NCI-H345 (cell line): Measurements from ENCODE around the gene RABL3.
"Not testable (repeated sequence)": the region's sequence is repeated elsewhere in the genome, so short reads cannot be mapped to it uniquely, and the experiment has no call there.

Source experiments
- DNase-seq: peaks from one replicate; lab custom pipeline; 2025; lab: John Stamatoyannopoulos, UW

RABL3 gene

GRCh38 chr3:120743556-120744195 is 1.4 kb upstream of the RABL3 start:
- DNase-seq = no peak

- no peak for DNase-seq
Observed at GRCh38 chr3:120742849-120743365, 591 bp upstream of the RABL3 start.

DNA sequence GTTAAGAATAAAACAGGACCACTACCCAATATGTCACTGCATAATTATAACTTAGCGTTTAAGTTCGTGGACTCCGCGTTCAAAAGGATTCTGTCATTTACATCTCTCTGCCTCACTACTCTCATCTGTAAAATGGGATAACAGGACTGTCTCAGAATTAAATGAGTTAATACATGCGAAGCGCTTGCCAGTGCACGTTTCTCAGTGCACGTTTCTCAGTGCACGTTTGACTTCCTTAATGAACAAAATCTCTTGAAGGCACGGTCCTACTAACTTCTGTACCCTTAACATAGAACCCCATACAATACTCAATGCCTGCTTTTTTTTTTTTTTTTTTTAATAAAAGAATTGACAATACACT is 499 bp downstream of the RABL3 start:
- DNase-seq = no peak

DNA sequence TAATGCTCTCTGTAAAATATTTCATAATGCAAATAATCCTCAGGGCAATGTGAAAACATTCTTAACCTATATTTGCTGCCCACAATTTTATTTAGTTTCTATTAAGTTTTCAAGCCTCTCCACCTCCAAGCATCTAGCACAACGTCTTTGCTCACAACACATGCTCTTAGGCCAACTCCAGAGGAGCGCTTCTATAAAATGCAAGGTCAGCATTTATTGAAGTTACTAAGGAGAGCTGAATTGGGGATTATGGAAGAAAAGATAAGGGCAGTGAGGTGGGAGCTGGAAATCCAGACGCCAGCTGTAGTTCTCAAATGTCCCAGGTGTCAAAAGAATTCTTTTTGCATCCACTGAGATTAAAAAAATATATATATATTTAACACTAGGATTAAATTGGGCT is 996 bp downstream of the RABL3 start:
- no peak for DNase-seq

- not testable (repeated sequence) for DNase-seq
Observed at GRCh38 chr3:120738006-120738405, 4.3 kb downstream of the RABL3 start.

- no peak for DNase-seq
Observed at GRCh38 chr3:120730576-120731542, 11.5 kb downstream of the RABL3 start.

DNA sequence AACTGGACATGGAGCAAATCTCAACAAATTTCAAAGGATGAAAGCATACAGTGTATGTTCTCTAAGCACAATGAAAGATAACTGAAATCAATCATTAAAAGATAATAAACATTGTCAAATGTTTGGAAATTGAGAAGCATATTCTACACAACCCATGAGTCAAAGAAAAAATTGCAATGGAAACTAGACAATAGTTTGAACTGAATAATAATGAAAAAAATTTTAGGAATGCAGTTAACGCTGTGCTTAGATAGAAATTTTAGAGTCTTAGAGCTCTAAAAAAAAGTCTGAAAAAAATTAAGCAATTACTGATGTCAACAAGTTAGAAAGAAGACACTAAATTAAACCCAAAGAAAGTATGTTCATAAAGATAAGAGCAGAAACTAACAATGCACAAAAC is 15.5 kb downstream of the RABL3 start:
- DNase-seq = no peak

GRCh38 chr3:120719167-120719834 is 23.0 kb downstream of the RABL3 start:
- DNase-seq = not testable (repeated sequence)

- no peak for DNase-seq
Observed at GRCh38 chr3:120713262-120713661, 29.1 kb downstream of the RABL3 start.

- no peak for DNase-seq
Observed at GRCh38 chr3:120710369-120710768, 31.9 kb downstream of the RABL3 start.

DNA sequence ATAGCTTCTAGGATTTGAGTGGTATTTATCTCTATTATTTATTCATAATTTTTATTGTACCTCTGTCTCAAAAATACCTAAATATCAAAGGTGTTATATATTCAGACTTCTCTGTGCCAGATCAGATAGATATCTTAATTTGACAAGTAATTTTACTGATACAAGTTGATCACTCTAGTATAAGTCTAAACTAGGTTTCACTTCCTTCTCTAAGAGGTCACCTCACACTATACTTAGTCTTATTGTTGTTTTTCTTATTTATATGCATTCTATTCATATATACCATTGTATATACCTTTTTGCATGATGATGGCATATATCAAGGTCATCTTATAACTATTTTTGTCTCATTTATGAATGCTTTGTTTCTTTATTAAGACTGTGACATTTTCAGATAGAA is 33.9 kb downstream of the RABL3 start:
- no peak for DNase-seq

DNA sequence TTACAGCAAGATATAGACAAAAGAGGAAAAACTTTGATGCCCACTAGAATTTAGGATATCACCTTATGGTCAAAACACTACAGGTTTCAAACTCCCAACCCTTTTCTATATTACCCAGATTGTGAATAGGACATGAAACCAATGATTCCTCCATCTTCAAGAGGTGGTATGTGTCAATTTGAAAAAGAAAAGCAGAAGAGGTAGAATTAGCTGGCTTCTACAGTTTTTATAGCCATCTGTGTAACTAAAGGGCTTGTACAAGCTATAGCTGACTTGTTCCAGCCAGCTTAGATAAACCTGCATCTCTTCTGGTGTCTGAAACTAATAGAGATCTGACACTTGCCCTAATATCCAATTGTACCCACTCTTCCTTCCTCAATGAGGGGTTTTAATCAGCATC is 35.4 kb downstream of the RABL3 start:
- DNase-seq = no peak

- no peak for DNase-seq
Observed at GRCh38 chr3:120705884-120706582, 36.3 kb downstream of the RABL3 start.

GRCh38 chr3:120699333-120699732 is 43.0 kb downstream of the RABL3 start:
- no peak for DNase-seq

DNA sequence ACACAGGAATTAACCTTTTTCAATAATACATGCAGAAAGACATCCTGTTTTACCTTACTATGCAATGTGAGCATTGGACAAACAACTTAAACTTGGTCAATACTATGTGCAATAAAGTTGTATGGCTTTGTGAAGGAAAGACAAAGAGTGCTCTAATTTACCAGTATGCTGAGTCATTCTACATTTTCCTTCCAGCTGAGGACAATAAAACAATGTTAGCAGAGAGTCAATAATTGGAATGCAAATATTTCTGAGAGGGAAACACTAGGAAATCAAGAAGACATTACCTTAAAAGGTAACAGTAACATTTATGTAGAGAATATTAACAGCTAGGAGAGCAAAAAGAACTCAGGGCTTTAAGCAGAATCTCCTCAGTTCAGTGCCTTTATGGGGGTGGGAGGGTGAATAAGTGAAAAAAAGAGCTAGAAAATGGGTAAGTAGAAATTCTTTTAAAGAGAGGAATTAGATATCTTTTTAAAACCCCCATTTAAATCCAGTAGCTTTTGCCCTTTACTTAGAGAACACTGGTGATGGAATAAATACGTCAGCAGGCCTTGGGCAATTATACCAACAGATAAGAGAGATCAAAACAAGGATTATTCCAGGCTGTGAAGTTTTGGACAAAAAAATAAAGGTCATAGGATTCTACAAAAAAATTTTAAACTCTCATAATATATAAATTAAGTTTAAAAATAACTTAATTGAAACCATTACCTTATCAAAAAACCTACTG is 48.7 kb downstream of the RABL3 start:
- DNase-seq = no peak

DNA sequence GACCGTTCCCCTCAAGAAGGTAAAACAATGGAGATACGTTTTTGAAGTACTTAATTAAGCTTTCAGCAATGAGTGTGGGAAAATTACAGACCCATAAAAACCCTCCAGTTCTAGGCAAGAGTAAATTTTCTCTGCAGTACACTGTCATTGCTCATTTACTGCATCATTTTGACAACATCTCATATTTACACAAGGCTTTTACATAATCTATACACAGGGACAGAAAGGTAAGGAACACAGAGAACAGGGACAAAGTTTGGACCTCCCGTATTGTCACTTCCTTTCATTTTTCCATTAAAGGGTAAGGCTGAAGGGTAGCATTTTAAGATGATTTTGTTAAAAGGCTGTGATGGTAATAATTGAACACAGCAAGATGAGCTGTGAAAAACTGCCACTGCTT is 52.9 kb downstream of the RABL3 start:
- no peak for DNase-seq

DNA sequence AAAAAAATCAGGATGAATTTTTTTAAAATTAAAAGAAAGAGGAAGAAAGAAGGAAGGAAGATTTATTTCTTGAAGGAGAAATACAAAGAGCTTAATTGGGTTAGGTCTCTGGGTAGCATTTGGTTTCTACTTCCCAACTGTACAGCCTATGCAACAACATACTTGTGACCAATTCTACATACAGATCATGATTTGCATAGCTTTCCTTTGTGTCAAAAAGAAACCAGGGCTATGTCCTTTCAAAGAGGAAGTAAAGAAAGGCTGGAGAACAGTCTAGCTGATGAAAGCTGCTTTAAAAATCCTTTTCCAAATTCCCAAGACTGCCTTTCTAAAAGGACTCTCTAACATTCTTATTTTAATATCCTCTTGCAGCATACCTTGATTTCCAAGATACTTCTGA is 54.2 kb downstream of the RABL3 start:
- no peak for DNase-seq

GRCh38 chr3:120685411-120685810 is 56.9 kb downstream of the RABL3 start:
- no peak for DNase-seq

DNA sequence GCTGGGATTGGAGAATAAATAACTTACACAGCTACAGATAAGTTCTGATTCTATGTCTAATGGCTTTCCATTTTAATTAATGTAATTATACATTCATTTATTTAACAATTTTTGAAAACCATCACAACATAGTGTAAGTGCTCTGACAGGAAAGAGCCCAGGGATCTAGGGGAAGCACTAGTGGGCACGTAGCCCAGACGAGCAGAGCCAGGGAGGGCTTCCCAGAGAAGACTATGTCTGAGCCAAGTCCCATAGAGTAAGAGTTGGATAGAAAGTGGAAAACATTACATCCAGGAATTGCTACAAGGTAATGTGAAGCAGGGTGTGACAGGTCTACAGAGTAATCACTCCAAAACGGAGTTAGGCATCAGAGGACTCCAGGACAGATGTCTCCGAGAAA is 57.4 kb downstream of the RABL3 start:
- DNase-seq = no peak

DNA sequence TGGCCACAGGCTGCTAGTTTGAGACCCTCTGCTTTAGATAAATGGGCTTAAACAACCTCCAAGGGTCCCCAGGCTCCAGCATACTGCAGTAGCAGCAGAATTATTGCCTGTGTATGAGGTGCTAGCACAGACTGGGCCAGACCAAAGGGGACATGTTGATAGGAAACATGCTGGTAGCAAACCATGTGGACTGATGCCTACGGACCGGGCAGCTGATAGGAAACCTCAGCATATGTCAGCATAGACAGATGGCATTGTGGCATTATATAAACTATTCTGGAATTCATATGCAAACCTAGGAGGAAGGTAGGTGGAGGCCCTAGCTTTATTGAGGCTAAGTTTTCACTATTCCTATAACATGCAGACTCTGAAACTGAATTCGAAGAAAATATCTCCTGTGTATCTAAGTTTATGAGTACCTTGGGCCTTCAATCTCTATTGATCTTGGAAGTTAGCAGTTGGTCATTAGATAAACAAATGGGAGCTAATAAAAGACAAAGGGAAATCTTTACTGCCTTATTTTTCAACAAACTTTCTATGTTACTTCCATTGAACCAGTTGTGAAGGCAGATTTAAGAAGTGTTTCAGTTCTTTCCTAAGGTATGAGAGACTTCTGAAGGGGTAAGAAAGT is 58.5 kb downstream of the RABL3 start:
- DNase-seq = no peak

- no peak for DNase-seq
Observed at GRCh38 chr3:120683213-120683612, 59.1 kb downstream of the RABL3 start.
